GM12878 (cell line): Measurements from ENCODE around the gene PGLYRP1. TPM values are rescaled to one million over a fixed set of nuclear protein-coding genes. Genes with fewer than 3 reads are reported as not detected.

Source experiments
- ATAC-seq: fragments of 200-7000 bp; cut with Tn5 transposase; 3 replicates; pipeline ENCODE4 v1.9.1; 2020; ENCODE audit warnings: mild to moderate bottlenecking, moderate library complexity
- BruUV-seq: library from RNA; stranded (reverse); fragments of 400-500 nt; replicated peaks from 2 replicates; lab custom pipeline; 2021; lab: Mats Ljungman, UMichigan
- CTCF ChIA-PET: fragments of 300-600 bp; sonication (Branson Sonifier 250); formaldehyde crosslinking; extraction: SDS; loops from one replicate; lab custom pipeline; 2021; ENCODE audit warnings: inconsistent platforms; lab: Yijun Ruan, JAX
- POLR2A ChIA-PET: fragments of 350-600 bp; formaldehyde crosslinking; extraction: SDS; loops from one replicate; lab custom pipeline; 2021; ENCODE audit warnings: inconsistent platforms; lab: Charles Lee
- RAD21 ChIA-PET: fragments of 300-600 bp; sonication (Branson Sonifier 250); formaldehyde crosslinking; loops from one replicate; lab custom pipeline; 2023; ENCODE audit warnings: antibody characterized with exemption; ENCODE audit not compliant: unreplicated experiment; lab: Charles Lee
- SMC1A ChIA-PET: fragments of 300-600 bp; sonication (Branson Sonifier 250); formaldehyde crosslinking; loops from one replicate; lab custom pipeline; 2023; ENCODE audit not compliant: unreplicated experiment, uncharacterized antibody; lab: Charles Lee
- DNase-seq: peaks from one replicate; pipeline ENCODE4 v3.0.0-alpha.2; 2011; ENCODE audit warnings: low read depth, low spot score
- FAIRE-seq: peaks from 3 replicates; lab custom pipeline; 2011; peaks lifted over from hg19 to GRCh38; lab: Jason Lieb, UNC
- H2AFZ ChIP-seq: 2 replicates; pipeline ENCODE4 v1.6.0; 2011; ENCODE audit warnings: low read depth, low read length, control low read depth; ENCODE audit not compliant: control insufficient read depth
- H3K27ac ChIP-seq: 2 replicates; pipeline ENCODE4 v1.5.1; 2011; ENCODE audit warnings: control low read depth; ENCODE audit not compliant: control insufficient read depth, insufficient read depth
- H3K27me3 ChIP-seq, 2 experiments: replicated peaks in 1 of 2; 2 replicates each; pipeline versions ENCODE4 v1.6.0 to v1.6.1; 2011; ENCODE audit warnings: low read length in 1 of 2; ENCODE audit not compliant: control insufficient read depth in 2 of 2, insufficient read depth in 2 of 2
- H3K36me3 ChIP-seq, 2 experiments: 2 replicates each; pipeline ENCODE4 v1.5.1; 2011; ENCODE audit warnings: low read length in 1 of 2; ENCODE audit not compliant: control insufficient read depth in 2 of 2, insufficient read depth in 2 of 2
- H3K4me1 ChIP-seq: 2 replicates; pipeline ENCODE4 v1.6.1; 2011; ENCODE audit warnings: mild to moderate bottlenecking, low read length, moderate library complexity, mixed read lengths; ENCODE audit not compliant: control insufficient read depth, insufficient read depth
- H3K4me2 ChIP-seq: 2 replicates; pipeline ENCODE4 v1.6.0; 2011; ENCODE audit warnings: control low read depth; ENCODE audit not compliant: control insufficient read depth, insufficient read depth
- H3K4me3 ChIP-seq: fragments of 200-600 bp; sonication (generic); 2 replicates; pipeline ENCODE4 v1.5.1; 2016
- H3K79me2 ChIP-seq: 2 replicates; pipeline ENCODE4 v1.6.0; 2011; ENCODE audit warnings: low read length; ENCODE audit not compliant: control insufficient read depth, insufficient read depth
- H3K9ac ChIP-seq: 2 replicates; pipeline ENCODE4 v1.8.0; 2011; ENCODE audit warnings: low read length, control low read depth, mixed read lengths; ENCODE audit not compliant: control insufficient read depth, insufficient read depth
- H3K9me3 ChIP-seq: replicated peaks from 3 replicates; pipeline ENCODE4 v1.5.1; 2011; ENCODE audit warnings: mild to moderate bottlenecking, low read length; ENCODE audit not compliant: control insufficient read depth, insufficient read depth
- H4K20me1 ChIP-seq: 2 replicates; pipeline ENCODE4 v1.6.0; 2011; ENCODE audit not compliant: control insufficient read depth, insufficient read depth
- BRCA1 ChIP-seq: IDR thresholded peaks from 2 replicates; pipeline ENCODE4 v1.6.1; 2011; ENCODE audit warnings: low read depth, low read length, improper control_type of control experiment
- NBN ChIP-seq: fragments of 450-650 bp; IDR thresholded peaks from 2 replicates; pipeline ENCODE4 v1.6.1; 2016
- NR2C1 ChIP-seq: fragments of 450-650 bp; IDR thresholded peaks from 2 replicates; pipeline ENCODE4 v1.6.1; 2017; ENCODE audit warnings: antibody characterized with exemption, mild to moderate bottlenecking, moderate library complexity
- POU2F2 ChIP-seq: IDR thresholded peaks from 3 replicates; pipeline ENCODE4 v1.6.1; 2011; ENCODE audit warnings: low read depth, mild to moderate bottlenecking, low read length, borderline replicate concordance
- RELB ChIP-seq: fragments of 450-650 bp; IDR thresholded peaks from 2 replicates; pipeline ENCODE4 v1.6.1; 2017; ENCODE audit warnings: low read depth, mild to moderate bottlenecking, moderate library complexity
- TCF12 ChIP-seq: IDR thresholded peaks from 2 replicates; pipeline ENCODE4 v1.6.1; 2011; ENCODE audit warnings: low read depth, mild to moderate bottlenecking, low read length
- YY1 ChIP-seq: IDR thresholded peaks from 2 replicates; pipeline ENCODE4 v1.6.1; 2011; ENCODE audit warnings: low read depth, mild to moderate bottlenecking, low read length
- ZBTB11 ChIP-seq: fragments of 450-650 bp; formaldehyde crosslinking; IDR thresholded peaks from 2 replicates; pipeline ENCODE4 v1.5.0; 2022; ENCODE audit warnings: mild to moderate bottlenecking, missing genetic modification characterization
- ZNF217 ChIP-seq: fragments of 450-650 bp; IDR thresholded peaks from 2 replicates; pipeline ENCODE4 v1.6.1; 2017; ENCODE audit warnings: antibody characterized with exemption, mild to moderate bottlenecking
- WGBS: methylation state at CpG from one replicate; pipeline ENCODE4 v1.1.6; 2016; ENCODE audit warnings: low lambda C conversion rate; ENCODE audit not compliant: insufficient replicate concordance, insufficient coverage; ENCODE audit errors: missing lambda C conversion rate; 5-methylcytosine and 5-hydroxymethylcytosine counted together
- in situ Hi-C: fragments of 300-500 bp; cut with MboI; formaldehyde crosslinking; loops from 9 replicates; pipeline ENCODE4 v1.14.3; 2018; ENCODE audit warnings: mixed read lengths
- intact Hi-C: fragments of 100-400 bp; cut with micrococcal nuclease; formaldehyde crosslinking; loops from one replicate; pipeline ENCODE4 v1.14.2; 2022; ENCODE audit not compliant: unreplicated experiment
- polyA plus RNA-seq, 11 experiments: library from polyadenylated mRNA; depleted of rRNA in 4 of 11; unstranded in 6 of 11; stranded (reverse) in 5 of 11; fragments of >200 nt; fragmentation: Nextera tagmentation in 4 of 11; fragmentation: Illumina TruSeq in 1 of 11; extraction: Ambion mirVana in 4 of 11; extraction: Trizol in 1 of 11; gene quantifications; 1 replicate in 1 of 11; 2 replicates in 10 of 11; pipeline versions ENCODE4 v1.2.1 to v1.2.3, GENCODE V29; 2011 to 2016; ENCODE audit warnings: inconsistent platforms in 2 of 11, missing spikeins in 2 of 11, low read depth in 1 of 11
- total RNA-seq, 4 experiments: library from RNA; depleted of rRNA in 3 of 4; stranded (reverse); fragments of >200 nt in 3 of 4; fragmentation: Illumina TruSeq in 1 of 4; extraction: Trizol in 1 of 4; gene quantifications; 2 replicates each; pipeline versions ENCODE4 v1.2.1 to v1.2.3, GENCODE V29; 2013 to 2021

The PGLYRP1 gene
- total and polyA plus RNA-seq, 10 of the 15 experiments (the other 5 are each of a cell fraction or from before 2014, with no cell fraction given): 0.30 TPM; not detected in 9

- Histone ChIP-seq H3K4me3 (no peak within 1 kb of the TSS), H3K79me2 (no peaks in the 10 kb centered on the region), H3K9me3 (no peaks in the 10 kb centered on the region), H3K4me2 (no peak within 1 kb of the TSS)
- CTCF ChIA-PET: no interaction called here
- intact Hi-C loops (no loop called here), in situ Hi-C loops (no loop called here)
- FAIRE-seq: no peak
- ATAC-seq: peak; percentile 69
- BruUV-seq: no TSS peak
- DNase-seq: peak; percentile 19
- no peak for TF ChIP-seq ZNF217
- no peak for TF ChIP-seq RELB
- no peak for TF ChIP-seq NR2C1
- TF ChIP-seq NBN: no peak
- no peak for TF ChIP-seq ZBTB11 (CRISPR knock-in tag)
- no peak for TF ChIP-seq BRCA1
- no peak for TF ChIP-seq YY1
- TF ChIP-seq POU2F2: no peak
- no peak for TF ChIP-seq TCF12
- TF ChIP-seq, all 136 proteins: peak for 0
- SMC1A ChIA-PET: no interaction called here
- WGBS: 23% methylated on average over 14 of the region's 58 CpGs
- H3K36me3 ChIP-seq: no peaks in the 10 kb centered on the region
- H3K27ac ChIP-seq: no peak within 1 kb of the TSS
- peaks cover 0 to 11% of the 10 kb centered on the region in 2 experiments; a peak in 3 of 4 replicates for H3K27me3 ChIP-seq
- POLR2A ChIA-PET: no interaction called here
- no peaks in the 10 kb centered on the region for H3K4me1 ChIP-seq
- no peak within 1 kb of the TSS for H3K9ac ChIP-seq
- H2AFZ ChIP-seq: no peak within 1 kb of the TSS
- RAD21 ChIA-PET: no interaction called here
- H4K20me1 ChIP-seq: no peaks in the 10 kb centered on the region
Observed at GRCh38 chr19:45973553-45974338, 49.1 kb downstream of the PGLYRP1 start, which contains the start of gene NOVA2. TSS of gene NOVA2 (minus strand) at chr19:45973865. CDS start at chr19:45973351, 514 bp downstream.
